H1 (cell line): ENCODE measurements around the gene ELP1. TPM values are rescaled to one million over a fixed set of nuclear protein-coding genes. Genes with fewer than 3 reads are reported as not detected.

Source experiments
- CTCF ChIA-PET: fragments of 300-600 bp; sonication (Branson Sonifier 250); formaldehyde crosslinking; loops from one replicate; lab custom pipeline; 2021; ENCODE audit not compliant: partially characterized antibody; lab: Charles Lee
- POLR2A ChIA-PET: fragments of 300-600 bp; sonication (Branson Sonifier 250); formaldehyde crosslinking; loops from one replicate; lab custom pipeline; 2021; ENCODE audit warnings: inconsistent platforms; ENCODE audit not compliant: partially characterized antibody; lab: Charles Lee
- DNase-seq, 2 experiments: peaks; one replicate each; pipeline versions ENCODE4 v3.0.0 to v3.0.0-alpha.2; 2010 to 2022; ENCODE audit warnings: low spot score in 2 of 2, low read depth in 1 of 2, mixed read lengths in 1 of 2
- FAIRE-seq: peaks from 2 replicates; lab custom pipeline; 2011; peaks lifted over from hg19 to GRCh38; lab: Jason Lieb, UNC
- H2AFZ ChIP-seq: 2 replicates; pipeline ENCODE4 v1.8.1; 2012; ENCODE audit warnings: low read length, inconsistent platforms
- H2AK5ac ChIP-seq: 2 replicates; pipeline ENCODE4 v1.6.1; 2013; ENCODE audit warnings: low read depth, low read length
- H2BK120ac ChIP-seq: replicated peaks from 2 replicates; pipeline ENCODE3; 2013; ENCODE audit warnings: low read depth, low read length, inconsistent platforms
- H2BK12ac ChIP-seq: 2 replicates; pipeline ENCODE4 v1.6.1; 2013; ENCODE audit warnings: low read depth, low read length
- H2BK15ac ChIP-seq: 2 replicates; pipeline ENCODE4 v1.6.1; 2013; ENCODE audit warnings: low read length
- H2BK20ac ChIP-seq: 2 replicates; pipeline ENCODE4 v1.6.1; 2013; ENCODE audit warnings: low read length
- H2BK5ac ChIP-seq: 2 replicates; pipeline ENCODE4 v1.6.1; 2013; ENCODE audit warnings: low read depth, low read length
- H3K14ac ChIP-seq: 2 replicates; pipeline ENCODE4 v1.6.1; 2013; ENCODE audit warnings: inconsistent platforms; ENCODE audit not compliant: insufficient read length
- H3K18ac ChIP-seq: 2 replicates; pipeline ENCODE4 v1.6.1; 2013; ENCODE audit warnings: low read length; ENCODE audit errors: extremely low read depth
- H3K23ac ChIP-seq: 2 replicates; pipeline ENCODE4 v1.6.1; 2013; ENCODE audit warnings: inconsistent platforms; ENCODE audit not compliant: insufficient read length
- H3K23me2 ChIP-seq: 2 replicates; pipeline ENCODE4 v1.6.1; 2013; ENCODE audit warnings: low read depth, low read length
- H3K27ac ChIP-seq: 2 replicates; pipeline ENCODE4 v1.6.1; 2011; ENCODE audit warnings: low read depth, low read length, inconsistent platforms
- H3K27me3 ChIP-seq, 4 experiments: replicated peaks in 1 of 4; 1 replicate in 1 of 4; 2 replicates in 3 of 4; pipeline versions ENCODE4 v1.6.1 to v1.8.1; 2011 to 2013; ENCODE audit warnings: low read length in 3 of 4, mild to moderate bottlenecking in 3 of 4, inconsistent platforms in 2 of 4, mixed read lengths in 2 of 4, moderate library complexity in 1 of 4; ENCODE audit not compliant: control insufficient read depth in 3 of 4, insufficient read depth in 3 of 4; ENCODE audit errors: extremely low read depth in 1 of 4
- H3K36me3 ChIP-seq, 4 experiments: 2 replicates each; pipeline versions ENCODE4 v1.6.1 to v1.8.1; 2011 to 2013; ENCODE audit warnings: mild to moderate bottlenecking in 4 of 4, low read length in 3 of 4, moderate library complexity in 2 of 4, control low read depth in 1 of 4, inconsistent platforms in 1 of 4; ENCODE audit not compliant: insufficient read depth in 4 of 4, control insufficient read depth in 2 of 4
- H3K4ac ChIP-seq: replicated peaks from 2 replicates; pipeline ENCODE3; 2013; ENCODE audit warnings: low read length, low read depth, mixed read lengths, inconsistent platforms; ENCODE audit not compliant: insufficient read length
- H3K4me1 ChIP-seq, 4 experiments: replicated peaks in 1 of 4; 1 replicate in 1 of 4; 2 replicates in 3 of 4; pipeline versions ENCODE4 v1.6.1 to v1.8.1; 2011 to 2013; ENCODE audit warnings: low read length in 3 of 4, inconsistent platforms in 2 of 4, mixed read lengths in 1 of 4; ENCODE audit not compliant: insufficient read depth in 4 of 4, control insufficient read depth in 3 of 4
- H3K4me2 ChIP-seq, 2 experiments: 2 replicates each; pipeline versions ENCODE4 v1.6.1 to v1.8.1; 2011 to 2013; ENCODE audit warnings: low read depth in 2 of 2, low read length in 2 of 2, control low read depth in 1 of 2, inconsistent platforms in 1 of 2, mild to moderate bottlenecking in 1 of 2; ENCODE audit not compliant: insufficient read depth in 1 of 2
- H3K4me3 ChIP-seq, 4 experiments: fragments of 200-600, 300-600 bp in 1 of 4; sonication (generic), shearing (Covaris generic), sonication (Bioruptor Twin) in 1 of 4; 2 replicates each; pipeline versions ENCODE4 v1.5.1 to v1.8.1; 2011 to 2016; ENCODE audit warnings: low read length in 4 of 4, low read depth in 3 of 4, control low read depth in 2 of 4, inconsistent platforms in 2 of 4, mild to moderate bottlenecking in 2 of 4, mixed read lengths in 1 of 4, moderate library complexity in 1 of 4; ENCODE audit not compliant: insufficient read depth in 2 of 4; ENCODE audit errors: extremely low read depth in 1 of 4
- H3K56ac ChIP-seq: replicated peaks from 2 replicates; pipeline ENCODE3; 2013; ENCODE audit warnings: low read depth, mild to moderate bottlenecking, mixed read lengths, low read length, inconsistent platforms; ENCODE audit not compliant: insufficient read length
- H3K79me1 ChIP-seq: 2 replicates; pipeline ENCODE4 v1.6.1; 2013; ENCODE audit warnings: low read depth, low read length, control low read depth
- H3K79me2 ChIP-seq, 2 experiments: 2 replicates each; pipeline versions ENCODE4 v1.6.1 to v1.8.1; 2012 to 2013; ENCODE audit warnings: low read length in 2 of 2, mild to moderate bottlenecking in 2 of 2, inconsistent platforms in 1 of 2; ENCODE audit not compliant: insufficient read depth in 2 of 2, control insufficient read depth in 1 of 2
- H3K9ac ChIP-seq, 4 experiments: replicated peaks in 1 of 4; 1 replicate in 1 of 4; 2 replicates in 3 of 4; pipeline versions ENCODE4 v1.6.1 to v1.8.1; 2011 to 2013; ENCODE audit warnings: low read depth in 3 of 4, low read length in 3 of 4, control low read depth in 2 of 4, mild to moderate bottlenecking in 2 of 4, moderate library complexity in 2 of 4, inconsistent platforms in 1 of 4; ENCODE audit errors: extremely low read depth in 1 of 4
- H3K9me3 ChIP-seq, 2 experiments: 2 replicates each; pipeline versions ENCODE4 v1.6.1 to v1.8.1; 2012 to 2013; ENCODE audit warnings: mild to moderate bottlenecking in 2 of 2, moderate library complexity in 2 of 2, control low read depth in 1 of 2, inconsistent platforms in 1 of 2, low read depth in 1 of 2, low read length in 1 of 2, mixed read lengths in 1 of 2; ENCODE audit not compliant: insufficient read depth in 2 of 2
- H4K20me1 ChIP-seq, 2 experiments: replicated peaks in 1 of 2; 2 replicates each; pipeline versions ENCODE3 to v1.8.1; 2011 to 2013; ENCODE audit warnings: inconsistent platforms in 2 of 2, low read length in 2 of 2, mild to moderate bottlenecking in 1 of 2; ENCODE audit not compliant: insufficient read depth in 2 of 2, control insufficient read depth in 1 of 2
- H4K5ac ChIP-seq: 2 replicates; pipeline ENCODE4 v1.6.1; 2013; ENCODE audit warnings: low read length, low read depth, mixed read lengths, inconsistent platforms; ENCODE audit not compliant: insufficient read length
- H4K8ac ChIP-seq: 2 replicates; pipeline ENCODE4 v1.8.0; 2013; ENCODE audit warnings: mild to moderate bottlenecking, moderate library complexity, low read length, inconsistent platforms; ENCODE audit not compliant: insufficient read depth; ENCODE audit errors: extremely low read depth
- H4K91ac ChIP-seq: replicated peaks from 2 replicates; pipeline ENCODE3; 2013; ENCODE audit warnings: low read length, mixed read lengths, inconsistent platforms; ENCODE audit not compliant: insufficient read length
- SIX5 ChIP-seq: IDR thresholded peaks from 2 replicates; pipeline ENCODE4 v1.6.1; 2011; ENCODE audit warnings: mild to moderate bottlenecking, low read depth, low read length
- WGBS, 2 experiments: shearing (Covaris generic) in 1 of 2; methylation state at CpG; one replicate each; pipeline versions ENCODE4 v1.1.6 to v1.1.7; 2013 to 2015; ENCODE audit warnings: low lambda C conversion rate in 2 of 2, mixed read lengths in 2 of 2, inconsistent platforms in 1 of 2, low coverage in 1 of 2, missing lambda C conversion rate in 1 of 2; ENCODE audit not compliant: insufficient replicate concordance in 2 of 2, insufficient coverage in 1 of 2, insufficient read length in 1 of 2; ENCODE audit errors: extremely low coverage in 1 of 2, missing lambda C conversion rate in 1 of 2; 5-methylcytosine and 5-hydroxymethylcytosine counted together
- polyA plus RNA-seq, 7 experiments: library from polyadenylated mRNA; depleted of rRNA in 3 of 7; stranded (reverse) in 5 of 7; unstranded in 2 of 7; fragments of >200 nt in 5 of 7; fragments of 200-250 nt in 2 of 7; gene quantifications; 1 replicate in 5 of 7; 2 replicates in 1 of 7; 4 replicates in 1 of 7; pipeline versions ENCODE4 v1.2.1 to v1.2.3, GENCODE V29; 2011 to 2013; ENCODE audit warnings: missing spikeins in 2 of 7, mixed read lengths in 2 of 7
- total RNA-seq: library from RNA; stranded (reverse); fragmentation: NEBNext Ultra II Directional; extraction: Animal tissue kit (Norgen Biotek cat#: 25700); gene quantifications from 2 replicates; pipeline ENCODE4 v1.2.1, GENCODE V29; 2021

Gene ELP1
- total and polyA plus RNA-seq, 2 of the 8 experiments (the other 6 are each of a cell fraction or from before 2014, with no cell fraction given) = 13.9 to 31.3 TPM

DNA sequence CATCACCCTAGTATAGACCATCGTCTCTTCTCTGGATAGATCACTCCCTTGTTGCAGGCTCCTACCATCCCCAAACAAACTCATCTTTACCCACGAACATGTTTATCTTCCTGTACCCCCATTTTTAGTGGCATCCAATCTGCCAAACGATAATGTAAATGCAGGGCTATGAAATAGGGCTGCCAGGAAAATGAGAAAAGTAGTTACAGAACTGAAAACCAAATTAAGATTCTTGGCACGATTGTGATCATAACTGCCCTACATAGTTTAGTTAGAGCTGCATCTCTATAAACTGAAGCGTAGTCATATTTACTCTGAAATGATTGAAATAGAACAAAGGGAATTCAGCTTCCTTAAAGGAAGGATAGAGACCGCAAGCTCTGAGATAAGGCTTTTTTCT is 26.4 kb upstream of the ELP1 start:
- Histone ChIP-seq H3K14ac (no peak overlapping the region), H3K27ac (no peak overlapping the region), H3K79me2 (no peaks in the 10 kb centered on the region), H3K4me1 (no peaks in the 10 kb centered on the region), H3K23me2 (no peaks in the 10 kb centered on the region), H2BK5ac (no peak overlapping the region), H3K9me3 (no peaks in the 10 kb centered on the region), H2BK15ac (no peak overlapping the region), H3K56ac (no peak overlapping the region), H4K20me1 (no peaks in the 10 kb centered on the region), H3K9ac (no peak overlapping the region), H2AK5ac (no peak overlapping the region), H4K5ac (no peak overlapping the region), H2BK12ac (no peak overlapping the region), H2BK20ac (no peak overlapping the region), H3K4ac (no peak overlapping the region), H3K36me3 (peaks cover 0 to 3% (median 2%) of the 10 kb centered on the region in 4 experiments; a peak in 4 of 8 replicates), H4K8ac (no peak overlapping the region), H2BK120ac (no peak overlapping the region), H3K18ac (no peak overlapping the region), H4K91ac (no peak overlapping the region), H3K4me3 (no peak overlapping the region), H3K23ac (no peak overlapping the region), H3K27me3 (no peaks in the 10 kb centered on the region), H3K79me1 (no peaks in the 10 kb centered on the region), H3K4me2 (no peak overlapping the region), H2AFZ (no peak overlapping the region)
- POLR2A ChIA-PET = no interaction called here
- CTCF ChIA-PET = interaction anchor here (8.0 kb wide), 1 partner anchor 8 kb away, joined by 40 read pairs; no protein-coding TSS in a partner anchor
- no peak for TF ChIP-seq SIX5
- FAIRE-seq (no peak), DNase-seq (no peak)
- 68% methylated on average over 6 of the region's 6 CpGs; no CpG with 5 or more reads in 1 of the 2 experiments for WGBS, 2 experiments
